Upper lobe of left lung (tissue), 4 donors: ENCODE results near the gene ARHGEF40.

ENCODE experiments used
- EP300 ChIP-seq, 4 donors: sonication (generic); formaldehyde crosslinking; IDR thresholded peaks; one replicate each; pipeline ENCODE4 v1.5.1; 2017; ENCODE audit warnings: antibody characterized with exemption in 4 of 4, control low read depth in 2 of 4
- POLR2A ChIP-seq, 4 donors: fragments of 450-650 bp; IDR thresholded peaks; one replicate each; pipeline ENCODE4 v1.5.1; 2016 to 2017; ENCODE audit warnings: antibody characterized with exemption in 4 of 4, mild to moderate bottlenecking in 2 of 4
- TF ChIP-seq, protein P1 (sequence below), 6 experiments: fragments of 450-650 bp in 4 of 6; fragments of 200-600 bp in 2 of 6; sonication (generic) in 2 of 6; IDR thresholded peaks; one replicate each; pipeline ENCODE4 v1.5.1; 2016 to 2019; ENCODE audit warnings: antibody characterized with exemption in 6 of 6

DNA sequence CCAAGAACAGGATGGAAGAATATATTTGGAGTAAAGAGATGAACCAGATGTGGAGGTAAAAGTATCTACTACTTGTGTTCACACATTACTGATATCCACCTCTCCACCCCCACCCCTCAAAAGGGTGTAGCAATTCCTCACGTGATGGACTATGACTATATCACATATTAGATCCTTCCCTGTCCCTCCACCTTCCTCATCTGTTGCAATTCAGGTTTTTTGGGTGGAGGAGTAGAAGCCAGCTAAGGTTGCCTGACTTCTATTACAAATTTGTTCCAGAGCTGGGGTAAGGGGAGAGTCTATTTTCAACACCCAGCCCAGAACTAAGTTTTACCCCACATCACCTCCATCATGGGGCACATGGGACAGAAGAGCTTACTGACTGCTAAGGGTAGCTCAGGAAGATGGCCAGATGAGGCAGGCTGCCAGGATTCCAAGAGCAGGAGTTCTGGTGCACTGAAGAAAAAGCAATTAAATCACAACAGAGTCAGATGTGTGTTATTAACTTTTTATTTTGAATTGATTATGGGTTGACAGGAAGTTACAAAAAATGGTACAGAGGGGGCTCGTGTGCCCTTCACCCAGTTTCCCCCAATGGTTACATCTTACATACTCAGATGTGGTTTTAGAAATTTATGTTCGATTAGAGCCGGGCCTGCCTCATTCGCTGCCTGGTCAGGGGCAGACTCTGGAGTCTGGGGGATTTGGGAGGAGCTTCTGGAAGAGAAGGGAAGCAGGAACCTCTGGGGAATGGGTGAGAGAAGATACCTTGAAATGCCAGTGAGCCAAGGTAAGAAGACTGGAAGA, 37.6 kb upstream of the ARHGEF40 start:
- TF ChIP-seq, protein P1, sequence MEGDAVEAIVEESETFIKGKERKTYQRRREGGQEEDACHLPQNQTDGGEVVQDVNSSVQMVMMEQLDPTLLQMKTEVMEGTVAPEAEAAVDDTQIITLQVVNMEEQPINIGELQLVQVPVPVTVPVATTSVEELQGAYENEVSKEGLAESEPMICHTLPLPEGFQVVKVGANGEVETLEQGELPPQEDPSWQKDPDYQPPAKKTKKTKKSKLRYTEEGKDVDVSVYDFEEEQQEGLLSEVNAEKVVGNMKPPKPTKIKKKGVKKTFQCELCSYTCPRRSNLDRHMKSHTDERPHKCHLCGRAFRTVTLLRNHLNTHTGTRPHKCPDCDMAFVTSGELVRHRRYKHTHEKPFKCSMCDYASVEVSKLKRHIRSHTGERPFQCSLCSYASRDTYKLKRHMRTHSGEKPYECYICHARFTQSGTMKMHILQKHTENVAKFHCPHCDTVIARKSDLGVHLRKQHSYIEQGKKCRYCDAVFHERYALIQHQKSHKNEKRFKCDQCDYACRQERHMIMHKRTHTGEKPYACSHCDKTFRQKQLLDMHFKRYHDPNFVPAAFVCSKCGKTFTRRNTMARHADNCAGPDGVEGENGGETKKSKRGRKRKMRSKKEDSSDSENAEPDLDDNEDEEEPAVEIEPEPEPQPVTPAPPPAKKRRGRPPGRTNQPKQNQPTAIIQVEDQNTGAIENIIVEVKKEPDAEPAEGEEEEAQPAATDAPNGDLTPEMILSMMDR (IDR thresholded peaks at IDR 0.05) = no peak
- TF ChIP-seq EP300 (IDR thresholded peaks at IDR 0.05) (no peak), POLR2A (IDR thresholded peaks at IDR 0.05) (no peak)
